Stimulated activated naive CD8-positive, alpha-beta T cell treated with anti-CD3 and anti-CD28 coated beads, Interleukin-15, amount 100 ng/mL, for 72 hours (primary cell): Measurements from ENCODE around the gene APBA2.

Experiments
- ATAC-seq: fragments of 150-1000 bp; cut with Tn5 transposase; 2 replicates; pipeline ENCODE4 v1.10.0; 2021; ENCODE audit warnings: mild to moderate bottlenecking, moderate library complexity
- DNase-seq, 2 donors: peaks; one replicate each; pipeline ENCODE4 v3.0.0; 2021 to 2022
- H3K27ac Mint-ChIP-seq, 2 donors: one replicate each; pipeline ENCODE4 v1.8.0; 2022; ENCODE audit warnings: mild to moderate bottlenecking in 2 of 2, mixed read lengths in 2 of 2, moderate library complexity in 2 of 2
- H3K27me3 Mint-ChIP-seq: one replicate; pipeline ENCODE4 v1.8.0; 2022; ENCODE audit warnings: mixed read lengths
- H3K4me1 Mint-ChIP-seq: one replicate; pipeline ENCODE4 v1.8.0; 2022; ENCODE audit warnings: mild to moderate bottlenecking, mixed read lengths
- H3K4me3 Mint-ChIP-seq, 2 donors: one replicate each; pipeline ENCODE4 v1.8.0; 2022; ENCODE audit warnings: mild to moderate bottlenecking in 2 of 2, mixed read lengths in 2 of 2, moderate library complexity in 1 of 2
- H3K9me3 Mint-ChIP-seq, 2 donors: one replicate each; pipeline ENCODE4 v1.8.0; 2022; ENCODE audit warnings: mixed read lengths in 2 of 2

Gene APBA2

GRCh38 chr15:28900041-28900891 lies 14.5 kb downstream of the APBA2 start:
- H3K9me3 Mint-ChIP-seq = no peaks in the 10 kb centered on the region
- DNase-seq = peak in 1 of 2 donors; percentile 53
- H3K4me3 Mint-ChIP-seq = peak overlapping the region; percentile 21 to 68
- H3K27ac Mint-ChIP-seq = peak overlapping the region in 1 of 2 donors; percentile 95
- no peaks in the 10 kb centered on the region for H3K27me3 Mint-ChIP-seq
- peaks cover 99% of the 10 kb centered on the region for H3K4me1 Mint-ChIP-seq
- ATAC-seq = peak; percentile 88

GRCh38 chr15:28900892-28901586 lies 15.3 kb downstream of the APBA2 start:
- DNase-seq (peak in 1 of 2 donors; percentile 6), ATAC-seq (no peak)
- Mint-ChIP-seq H3K4me1 (peaks cover 100% of the 10 kb centered on the region), H3K27me3 (no peaks in the 10 kb centered on the region), H3K27ac (peak overlapping the region in 1 of 2 donors; percentile 95), H3K9me3 (no peaks in the 10 kb centered on the region), H3K4me3 (peak overlapping the region; percentile 21 to 68)

- DNase-seq (no peak), ATAC-seq (no peak)
- Mint-ChIP-seq H3K4me3 (no peak overlapping the region), H3K9me3 (no peaks in the 10 kb centered on the region), H3K27ac (peak overlapping the region in 1 of 2 donors; percentile 20), H3K27me3 (no peaks in the 10 kb centered on the region), H3K4me1 (peaks cover 100% of the 10 kb centered on the region)
These were observed 15.8 kb downstream of the APBA2 start for GRCh38 chr15:28901587-28901980.

- DNase-seq = peak in 1 of 2 donors; percentile 10
- Mint-ChIP-seq H3K4me3 (no peak overlapping the region), H3K4me1 (peaks cover 100% of the 10 kb centered on the region), H3K9me3 (no peaks in the 10 kb centered on the region), H3K27me3 (no peaks in the 10 kb centered on the region), H3K27ac (peak overlapping the region in 1 of 2 donors; percentile 43)
- ATAC-seq = no peak
These were observed 16.4 kb downstream of the APBA2 start for GRCh38 chr15:28901987-28902745.

GRCh38 chr15:28902856-28903255 lies 17.1 kb downstream of the APBA2 start:
- ATAC-seq = no peak
- no peak overlapping the region for H3K4me3 Mint-ChIP-seq
- H3K4me1 Mint-ChIP-seq = peaks cover 100% of the 10 kb centered on the region
- H3K9me3 Mint-ChIP-seq = no peaks in the 10 kb centered on the region
- DNase-seq = no peak
- peak overlapping the region in 1 of 2 donors; percentile 43 for H3K27ac Mint-ChIP-seq
- no peaks in the 10 kb centered on the region for H3K27me3 Mint-ChIP-seq

GRCh38 chr15:28903555-28903954 lies 17.8 kb downstream of the APBA2 start:
- ATAC-seq (no peak), DNase-seq (peak in 1 of 2 donors; percentile 6)
- Mint-ChIP-seq H3K27me3 (no peaks in the 10 kb centered on the region), H3K4me3 (peak overlapping the region in 1 of 2 donors; percentile 55), H3K27ac (no peak overlapping the region), H3K9me3 (no peaks in the 10 kb centered on the region), H3K4me1 (peaks cover 100% of the 10 kb centered on the region)

- Mint-ChIP-seq H3K9me3 (no peaks in the 10 kb centered on the region), H3K27me3 (no peaks in the 10 kb centered on the region), H3K27ac (peak overlapping the region; percentile 38 to 83), H3K4me1 (peaks cover 100% of the 10 kb centered on the region), H3K4me3 (peak overlapping the region; percentile 56 to 61)
- DNase-seq = no peak
- no peak for ATAC-seq
These were observed 18.2 kb downstream of the APBA2 start for GRCh38 chr15:28904003-28904402.

GRCh38 chr15:28904541-28905315 lies 19.0 kb downstream of the APBA2 start:
- peak overlapping the region; percentile 56 to 61 for H3K4me3 Mint-ChIP-seq
- peaks cover 100% of the 10 kb centered on the region for H3K4me1 Mint-ChIP-seq
- H3K27me3 Mint-ChIP-seq = no peaks in the 10 kb centered on the region

GRCh38 chr15:28907338-28907960 lies 21.7 kb downstream of the APBA2 start:
- no peak overlapping the region for H3K4me3 Mint-ChIP-seq
- DNase-seq (no peak), ATAC-seq (peak; percentile 48)
- no peak overlapping the region for H3K27ac Mint-ChIP-seq
- no peaks in the 10 kb centered on the region for H3K27me3 Mint-ChIP-seq
- no peaks in the 10 kb centered on the region for H3K9me3 Mint-ChIP-seq
- H3K4me1 Mint-ChIP-seq = peaks cover 96% of the 10 kb centered on the region

More at GRCh38 chr15:28904541-28905315, 19.0 kb downstream of the APBA2 start:
- no peak for DNase-seq
- no peak for ATAC-seq
- Mint-ChIP-seq H3K9me3 (no peaks in the 10 kb centered on the region), H3K27ac (peak overlapping the region in 1 of 2 donors; percentile 83)

- no peaks in the 10 kb centered on the region for H3K9me3 Mint-ChIP-seq
- no peak overlapping the region for H3K4me3 Mint-ChIP-seq
- H3K4me1 Mint-ChIP-seq = peaks cover 75% of the 10 kb centered on the region
- DNase-seq = no peak
- no peaks in the 10 kb centered on the region for H3K27me3 Mint-ChIP-seq
- no peak overlapping the region for H3K27ac Mint-ChIP-seq
- no peak for ATAC-seq
These were observed 24.3 kb downstream of the APBA2 start for GRCh38 chr15:28909958-28910500.

- no peaks in the 10 kb centered on the region for H3K27me3 Mint-ChIP-seq
- H3K4me3 Mint-ChIP-seq = peak overlapping the region; percentile 49 to 55
- no peak overlapping the region for H3K27ac Mint-ChIP-seq
- peaks cover 61% of the 10 kb centered on the region for H3K4me1 Mint-ChIP-seq
- DNase-seq (no peak), ATAC-seq (no peak)
- no peaks in the 10 kb centered on the region for H3K9me3 Mint-ChIP-seq
These were observed 25.6 kb downstream of the APBA2 start for GRCh38 chr15:28911310-28911931.

GRCh38 chr15:28912422-28912821 lies 26.6 kb downstream of the APBA2 start:
- no peaks in the 10 kb centered on the region for H3K9me3 Mint-ChIP-seq
- peak overlapping the region in 1 of 2 donors; percentile 23 for H3K27ac Mint-ChIP-seq
- no peaks in the 10 kb centered on the region for H3K27me3 Mint-ChIP-seq
- ATAC-seq = peak; percentile 60
- H3K4me1 Mint-ChIP-seq = peaks cover 52% of the 10 kb centered on the region
- DNase-seq = no peak
- H3K4me3 Mint-ChIP-seq = no peak overlapping the region

GRCh38 chr15:28913171-28913765 lies 27.5 kb downstream of the APBA2 start:
- Mint-ChIP-seq H3K27ac (peak overlapping the region in 1 of 2 donors; percentile 57), H3K27me3 (no peaks in the 10 kb centered on the region), H3K4me3 (no peak overlapping the region), H3K9me3 (no peaks in the 10 kb centered on the region), H3K4me1 (peaks cover 52% of the 10 kb centered on the region)
- ATAC-seq (no peak), DNase-seq (no peak)
